Right ventricle myocardium superior (tissue), 1 donor: ENCODE data around the gene ENGASE. TPM values are rescaled to one million over a fixed set of nuclear protein-coding genes. Genes with fewer than 3 reads are reported as not detected.
"Not testable (repeated sequence)": the region's sequence is repeated elsewhere in the genome, so short reads cannot be mapped to it uniquely, and the experiment has no call there.

ENCODE experiments used
- ATAC-seq: fragments of 200-7000 bp; cut with Tn5 transposase; one replicate; pipeline ENCODE4 v1.9.1; 2020; ENCODE audit warnings: mild to moderate bottlenecking; ENCODE audit not compliant: poor library complexity
- DNase-seq: peaks from one replicate; pipeline ENCODE4 v3.0.0-alpha.2; 2020
- intact Hi-C: fragments of 100-400 bp; cut with DNase I; formaldehyde crosslinking; loops from one replicate; pipeline ENCODE4 v1.11.2; 2022
- long read RNA-seq: library from polyadenylated mRNA; unstranded; transcript quantifications from one replicate; pipeline ENCODE4 v2.0.0, GENCODE V29; 2021
- total RNA-seq: library from RNA; stranded (reverse); fragmentation: NEBNext Ultra II Directional; extraction: Animal tissue kit (Norgen Biotek cat#: 25700); gene quantifications from one replicate; pipeline ENCODE4 v1.2.1, GENCODE V29; 2021
- donor health status: DM: no; HTN: yes; CAD: no; lungs with severe emphysema.

Gene ENGASE, protein sequence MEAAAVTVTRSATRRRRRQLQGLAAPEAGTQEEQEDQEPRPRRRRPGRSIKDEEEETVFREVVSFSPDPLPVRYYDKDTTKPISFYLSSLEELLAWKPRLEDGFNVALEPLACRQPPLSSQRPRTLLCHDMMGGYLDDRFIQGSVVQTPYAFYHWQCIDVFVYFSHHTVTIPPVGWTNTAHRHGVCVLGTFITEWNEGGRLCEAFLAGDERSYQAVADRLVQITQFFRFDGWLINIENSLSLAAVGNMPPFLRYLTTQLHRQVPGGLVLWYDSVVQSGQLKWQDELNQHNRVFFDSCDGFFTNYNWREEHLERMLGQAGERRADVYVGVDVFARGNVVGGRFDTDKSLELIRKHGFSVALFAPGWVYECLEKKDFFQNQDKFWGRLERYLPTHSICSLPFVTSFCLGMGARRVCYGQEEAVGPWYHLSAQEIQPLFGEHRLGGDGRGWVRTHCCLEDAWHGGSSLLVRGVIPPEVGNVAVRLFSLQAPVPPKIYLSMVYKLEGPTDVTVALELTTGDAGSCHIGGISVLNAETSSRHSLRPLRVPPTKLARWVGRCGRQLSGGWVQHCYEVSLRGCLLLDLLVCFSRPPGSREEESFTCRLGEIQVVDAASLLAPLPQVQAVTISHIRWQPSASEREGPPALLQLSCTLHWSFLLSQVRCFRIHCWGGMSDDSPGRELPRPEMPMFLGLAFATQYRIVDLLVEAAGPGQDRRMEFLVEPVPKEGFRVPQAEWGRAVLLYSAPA
- total RNA-seq = 29.1 TPM
- long read RNA-seq, transcript ENGASE-205 (14 exons, 2,579 nt) = major isoform, 15 of 66 reads
- long read RNA-seq, partial matches to known transcripts = 13 of 66 reads
- long read RNA-seq, other reads (novel, unspliced or antisense) = 36 of 66 reads

DNA sequence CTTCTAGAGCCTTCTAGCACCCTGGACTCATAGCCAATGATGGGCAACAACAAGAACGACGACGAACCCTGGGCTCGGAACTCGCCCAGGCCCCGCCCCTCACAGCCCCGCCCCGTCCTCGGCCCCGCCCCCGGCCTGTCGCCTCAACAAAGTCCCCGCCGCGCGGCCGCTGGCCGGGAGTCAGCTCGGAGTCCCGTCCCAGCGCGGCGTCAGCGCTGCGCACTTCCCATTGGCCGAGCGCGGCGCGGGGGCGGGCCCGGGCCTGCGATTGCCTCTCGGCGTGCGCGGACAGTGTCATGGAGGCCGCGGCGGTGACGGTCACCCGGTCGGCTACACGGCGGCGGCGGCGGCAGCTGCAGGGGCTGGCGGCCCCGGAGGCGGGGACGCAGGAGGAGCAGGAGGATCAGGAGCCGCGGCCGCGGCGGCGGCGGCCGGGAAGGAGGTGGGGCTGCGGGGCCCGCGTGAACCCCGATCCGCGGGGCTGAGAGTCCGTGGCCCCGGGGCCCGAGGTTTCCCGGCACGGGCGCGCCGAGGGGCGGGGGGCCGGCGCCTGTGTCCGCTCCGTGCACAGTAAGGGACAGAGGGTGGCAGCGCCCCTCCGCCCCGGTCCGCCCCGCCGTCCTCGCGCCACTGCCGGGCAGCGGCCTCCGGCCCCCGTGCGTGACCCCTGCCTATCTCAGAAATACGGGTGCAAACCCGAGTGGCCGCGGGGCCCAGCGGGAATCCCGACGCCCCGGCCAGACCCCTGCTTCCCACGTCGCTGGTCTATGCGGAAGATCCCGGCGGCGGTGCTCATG is at the start of gene ENGASE:
Gene ENGASE, plus strand, starts transcription at position 176 of the 797 bp plus-strand sequence. Its CDS starts 121 bp downstream, at position 297.
- ATAC-seq = peak; percentile 99
- intact Hi-C loops = loop anchor here (5.0 kb wide), 1 partner anchor 53 kb away; the partner anchor contains the start of gene C1QTNF1
- DNase-seq = peak; percentile 98

DNA sequence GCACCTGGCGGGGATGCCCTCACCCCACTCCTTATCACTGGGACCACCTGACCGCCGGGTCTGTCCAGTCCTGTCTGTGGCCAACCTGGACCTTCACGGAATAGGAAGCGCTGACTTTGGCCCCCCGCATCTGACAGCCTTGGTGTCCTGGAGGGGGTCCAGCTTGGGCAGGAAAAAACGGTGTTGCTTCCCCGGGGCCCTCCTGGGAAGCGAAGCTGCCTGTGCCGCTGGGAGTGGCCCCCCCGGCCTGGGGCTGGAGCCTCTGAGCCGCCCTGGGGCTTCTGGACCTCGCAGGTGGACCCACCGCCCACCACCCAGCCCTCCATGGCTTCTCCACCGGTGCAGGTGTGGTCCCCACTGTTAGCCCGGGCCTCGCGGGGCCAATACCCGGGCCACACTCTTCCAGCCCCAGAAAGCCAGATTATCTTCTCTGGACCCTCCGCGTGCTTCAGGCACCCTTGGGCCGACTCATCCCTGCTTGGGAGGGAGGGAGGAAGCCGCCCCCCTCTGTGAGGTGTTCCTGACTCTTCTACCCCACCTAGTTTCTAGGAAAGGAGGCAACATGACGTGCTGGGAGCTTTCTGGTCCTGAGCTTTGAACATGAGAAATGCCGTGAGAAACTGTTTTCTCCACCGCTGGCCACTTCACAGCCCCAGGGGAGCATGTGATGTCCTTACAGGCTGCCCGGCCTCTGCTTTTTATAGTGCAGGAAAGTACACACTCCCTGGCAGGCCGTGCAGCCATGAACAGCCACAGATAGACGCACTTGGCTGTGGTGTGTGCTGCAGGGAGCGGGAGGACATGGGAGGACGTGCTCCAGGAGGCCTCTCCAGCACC is 49.5 kb upstream of the ENGASE start:
- ATAC-seq (peak; percentile 67), DNase-seq (peak; percentile 84)
- intact Hi-C loops = loop anchor here (5.0 kb wide), 1 partner anchor 52 kb away; no protein-coding TSS in a partner anchor

DNA sequence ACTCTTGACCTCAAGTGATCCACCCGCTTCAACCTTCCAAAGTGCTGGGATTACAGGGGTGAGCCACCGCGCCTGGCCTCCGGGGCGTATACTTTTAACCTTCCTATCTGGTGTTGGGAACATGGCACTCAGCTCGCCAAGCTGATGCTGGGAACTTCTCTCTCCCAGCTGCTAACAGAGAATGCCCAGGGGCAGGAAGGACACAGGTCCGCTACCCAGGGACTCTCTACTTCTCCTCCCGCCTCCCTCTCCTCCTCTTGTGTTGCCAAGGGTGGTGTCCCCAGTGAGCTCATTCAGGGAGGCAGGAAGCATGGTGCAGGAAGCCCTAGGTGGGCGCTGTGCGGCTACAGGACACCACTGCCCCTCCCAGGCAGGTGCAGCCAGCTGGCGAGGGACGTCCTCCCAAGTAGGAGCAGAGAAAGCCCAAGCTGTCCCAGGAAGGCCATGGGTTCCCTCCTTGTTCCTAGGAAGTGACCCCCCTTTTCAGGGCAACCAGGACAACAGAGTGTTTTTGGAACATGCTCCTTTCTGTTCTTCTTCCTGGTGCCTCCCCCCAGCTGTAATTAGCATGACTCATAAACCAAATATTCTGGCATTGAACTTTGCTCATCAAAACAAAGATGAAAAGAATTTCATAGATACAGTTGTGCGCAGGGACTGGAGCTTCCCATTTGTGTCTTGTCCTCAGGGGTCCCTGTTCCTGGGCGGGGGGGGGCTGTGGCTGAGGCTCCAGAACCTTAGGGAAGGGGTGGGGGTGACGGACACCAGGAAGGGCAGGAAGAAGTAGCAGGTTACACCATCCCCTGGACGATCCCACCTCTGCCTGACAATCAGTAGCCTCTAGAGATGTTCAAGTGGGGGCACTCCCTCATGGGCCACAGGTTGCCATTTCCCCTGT is 48.0 kb upstream of the ENGASE start:
- intact Hi-C loops = no loop called here
- ATAC-seq (peak; percentile 3), DNase-seq (peak; percentile 70)

DNA sequence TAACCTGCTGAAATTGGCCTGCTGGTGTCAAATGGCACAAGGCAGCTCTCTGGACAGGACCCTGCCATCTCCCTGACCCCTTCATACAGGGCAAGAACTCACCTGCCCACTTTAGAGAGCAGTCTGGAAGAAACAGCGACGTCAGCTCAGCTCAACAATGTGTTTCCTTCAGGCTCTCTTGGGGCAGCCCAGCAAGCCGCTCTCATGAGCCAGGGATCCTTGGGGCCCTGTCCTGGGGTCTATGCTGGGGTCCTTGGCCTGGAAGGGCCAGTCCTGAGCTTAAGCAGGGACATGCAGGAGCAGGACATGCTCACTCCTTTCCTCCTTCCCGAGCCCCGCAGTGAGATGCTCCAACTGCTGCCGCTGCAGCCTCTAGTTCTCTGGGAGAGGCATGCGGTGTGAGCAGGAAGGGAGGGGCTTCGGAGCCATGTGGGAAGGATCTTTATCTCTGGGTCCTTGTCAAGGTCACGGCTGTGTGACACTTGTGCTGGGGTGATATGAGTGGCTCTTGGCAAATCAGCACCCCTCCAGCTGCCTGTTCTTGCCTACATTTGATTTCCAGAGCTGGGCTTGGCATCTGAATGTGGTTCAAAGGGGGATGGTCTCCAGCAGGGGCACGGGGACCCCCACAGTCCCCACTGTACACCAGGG is 47.2 kb upstream of the ENGASE start:
- intact Hi-C loops = no loop called here
- DNase-seq (no peak), ATAC-seq (peak; percentile 10)

DNA sequence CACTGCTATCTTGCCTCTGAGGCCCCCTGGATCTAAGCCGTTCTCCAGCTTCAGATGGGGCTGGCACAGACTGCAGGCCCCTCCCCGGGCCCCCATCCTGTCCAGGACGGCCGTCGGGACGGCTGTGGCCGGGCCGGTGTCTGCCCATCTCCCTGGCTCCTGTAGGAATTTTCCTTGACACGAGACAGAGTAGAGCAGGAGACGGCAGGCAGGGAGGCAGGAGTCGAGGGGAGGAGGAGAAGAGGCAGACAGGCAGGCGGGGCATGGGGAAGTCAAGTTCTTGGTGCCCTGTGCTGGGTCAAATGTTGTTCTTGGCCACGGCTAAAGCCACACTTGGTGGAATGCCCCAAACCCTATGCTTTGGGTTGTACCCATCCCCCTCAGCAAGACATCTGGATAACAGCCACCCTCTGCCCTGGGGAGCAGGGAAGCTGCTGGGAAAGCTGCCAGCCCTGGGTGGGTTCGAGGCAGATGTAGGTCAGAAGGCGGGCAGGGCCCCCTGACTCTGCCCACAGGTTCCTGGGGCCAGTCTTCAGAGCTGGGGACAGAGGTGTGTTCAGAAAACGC is 46.6 kb upstream of the ENGASE start:
- intact Hi-C loops = no loop called here
- ATAC-seq = peak; percentile 2

DNA sequence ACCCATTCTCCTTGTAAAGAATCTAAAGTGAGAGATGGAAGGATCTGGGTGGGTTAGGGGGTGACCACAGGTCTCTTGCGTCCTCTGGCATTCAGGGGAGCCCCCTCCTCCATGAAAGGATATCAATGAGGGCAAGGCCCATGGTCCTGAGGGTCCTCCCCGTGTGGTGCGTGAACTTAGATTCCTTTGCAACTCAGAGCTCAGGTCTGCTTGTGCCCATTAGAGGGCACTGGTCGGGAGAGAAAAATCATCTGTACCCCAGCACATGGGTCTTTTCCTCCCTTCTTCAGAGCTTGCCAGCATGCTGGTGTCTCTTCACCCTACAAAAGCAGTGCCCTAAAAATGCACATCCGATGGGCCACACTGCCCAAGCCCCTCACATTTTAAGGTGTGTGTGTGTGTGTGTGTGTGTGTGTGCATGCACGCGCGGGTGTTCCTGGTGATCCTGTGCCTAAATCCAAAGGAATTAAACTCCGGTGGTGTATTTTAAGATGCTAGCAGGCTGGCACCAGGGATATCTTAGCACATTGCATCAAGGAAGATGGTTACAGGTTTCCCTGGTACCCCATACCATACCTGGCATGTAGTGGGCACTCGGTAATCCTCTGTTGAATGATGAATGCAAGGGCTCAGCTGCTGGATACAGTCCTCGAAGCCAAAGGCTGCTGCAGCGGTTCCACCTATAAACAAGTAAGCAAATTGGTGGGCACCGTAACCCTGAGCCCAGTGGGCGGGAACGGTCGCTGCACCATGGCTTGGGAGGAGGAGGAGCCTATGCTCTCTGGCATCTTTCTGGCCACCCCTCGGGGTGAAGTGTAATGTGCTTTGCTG is 45.9 kb upstream of the ENGASE start:
- ATAC-seq (no peak), DNase-seq (no peak)
- intact Hi-C loops = no loop called here

More for the DNA sequence above, 46.6 kb upstream of the ENGASE start:
- no peak for DNase-seq

DNA sequence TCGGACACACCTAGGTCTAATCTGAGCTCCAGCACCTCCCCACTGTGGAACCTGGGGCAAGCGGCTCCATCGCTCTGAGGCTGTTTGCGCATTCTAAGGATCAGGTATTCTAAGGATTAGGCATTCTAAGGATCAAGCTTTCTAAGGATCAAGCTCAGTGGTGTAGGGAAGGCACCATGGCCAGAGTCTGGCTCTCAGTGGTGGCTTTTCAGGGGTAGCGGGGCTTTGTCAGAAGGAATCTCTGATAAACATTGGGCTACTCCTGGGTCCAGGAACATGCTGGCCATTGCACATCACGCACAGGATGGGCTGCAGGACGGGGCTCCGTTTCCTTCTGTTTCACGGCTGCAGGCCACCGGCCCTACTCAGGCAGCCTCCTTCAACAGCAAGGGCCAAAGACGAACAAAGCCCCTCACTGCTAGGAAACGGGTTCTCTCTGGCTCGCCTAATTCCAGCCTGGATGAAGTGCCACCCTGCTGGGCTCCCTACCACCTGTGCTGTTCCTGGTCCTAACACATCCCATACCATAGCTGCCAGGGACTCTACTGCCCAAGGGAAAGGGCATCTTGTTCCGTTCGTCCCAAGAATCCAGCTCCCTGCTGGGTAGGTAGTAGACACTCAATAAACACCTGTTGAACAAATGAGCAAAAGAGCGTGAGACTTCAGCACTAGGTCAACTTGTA is 45.2 kb upstream of the ENGASE start:
- DNase-seq (no peak), ATAC-seq (no peak)
- intact Hi-C loops = no loop called here

DNA sequence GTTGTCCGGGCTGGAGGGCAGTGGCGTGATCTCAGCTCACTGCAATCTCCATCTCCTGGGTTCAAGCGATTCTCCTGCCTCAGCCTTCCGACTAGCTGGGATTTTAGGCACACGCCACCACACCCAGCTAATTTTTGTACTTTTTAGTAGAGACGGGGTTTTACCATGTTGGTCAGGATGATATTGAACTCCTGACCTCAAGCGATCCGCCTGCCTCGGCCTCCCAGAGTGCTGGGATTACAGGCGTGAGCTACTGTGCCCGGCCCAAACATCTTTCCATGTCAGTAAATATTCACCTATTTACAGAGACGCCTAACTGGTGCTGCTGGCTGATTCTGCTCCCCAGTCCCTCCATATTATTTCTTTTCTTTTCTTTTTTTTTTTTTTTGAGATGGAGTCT is 44.0 kb upstream of the ENGASE start:
- DNase-seq, intact Hi-C loops, ATAC-seq: not testable (repeated sequence)

DNA sequence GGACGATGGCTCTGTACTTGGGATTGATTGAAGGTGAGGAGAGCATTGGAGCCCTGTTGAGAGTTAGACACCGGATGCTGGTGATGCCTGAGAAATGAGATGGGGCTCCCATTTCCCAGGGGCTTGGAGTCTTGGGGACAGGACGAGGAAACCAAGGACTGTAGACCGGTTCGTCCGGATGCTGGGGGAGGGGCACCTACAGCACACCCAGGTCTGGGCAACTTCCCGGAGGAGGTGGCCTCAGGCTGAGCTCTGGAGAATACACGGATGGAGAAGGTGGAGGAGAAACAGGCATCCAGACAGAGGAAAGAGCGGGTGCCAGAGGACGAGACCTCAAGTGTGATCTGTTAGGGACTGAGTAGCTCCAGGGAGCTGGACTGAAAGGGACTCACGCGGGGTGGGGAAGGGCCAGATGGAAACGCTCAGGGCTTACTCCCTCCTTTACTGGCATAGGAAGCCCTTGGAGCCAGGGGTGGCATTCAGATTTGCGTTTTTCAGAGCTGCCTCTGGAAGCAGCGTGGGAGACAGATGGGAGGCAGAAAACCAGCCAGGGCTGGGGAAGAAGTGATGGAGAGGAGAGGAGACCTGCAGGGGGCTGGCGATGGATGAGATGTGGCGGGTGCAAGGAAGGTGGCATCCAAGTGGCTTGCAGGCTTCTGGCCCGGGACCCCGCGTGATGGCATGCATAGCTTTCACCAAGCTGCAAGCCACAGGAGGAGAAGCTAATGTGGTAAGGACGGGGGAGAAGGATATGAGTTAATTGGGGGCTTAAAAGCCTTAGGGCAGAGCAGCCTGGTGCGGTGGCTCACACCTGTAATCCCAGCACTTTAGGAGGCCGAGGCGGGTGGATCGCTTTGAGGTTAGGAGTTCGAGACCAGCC is 42.4 kb upstream of the ENGASE start:
- DNase-seq (no peak), ATAC-seq (no peak)
- intact Hi-C loops = no loop called here

DNA sequence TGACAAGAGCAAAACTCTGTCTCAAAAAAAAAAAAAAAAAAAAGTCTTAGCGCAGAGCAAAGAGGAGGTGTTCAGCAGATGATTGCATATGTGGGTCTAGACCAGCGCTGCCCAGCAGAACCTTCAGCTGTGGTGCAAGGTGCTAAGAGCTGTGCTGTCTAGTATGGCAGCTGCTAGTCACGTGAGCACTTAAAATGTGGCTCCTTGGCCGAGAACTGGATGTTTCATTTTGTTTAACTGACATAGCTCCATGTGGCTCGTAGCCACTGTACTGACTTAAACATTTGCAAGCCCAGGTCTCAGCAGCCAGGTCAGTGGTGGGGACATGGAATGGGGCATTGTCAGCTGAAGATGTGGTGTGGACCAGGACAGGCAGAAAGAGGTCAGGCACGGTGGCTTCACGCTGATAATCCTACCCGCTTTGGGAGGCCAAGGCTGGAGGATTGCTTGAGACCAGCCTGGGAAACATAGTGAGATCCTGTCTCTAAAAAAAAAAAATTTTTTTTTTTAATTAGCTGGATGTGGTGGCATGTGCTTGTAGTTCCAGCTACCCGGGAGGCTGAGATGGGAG is 41.5 kb upstream of the ENGASE start:
- DNase-seq (no peak), ATAC-seq (no peak)
- intact Hi-C loops = no loop called here

DNA sequence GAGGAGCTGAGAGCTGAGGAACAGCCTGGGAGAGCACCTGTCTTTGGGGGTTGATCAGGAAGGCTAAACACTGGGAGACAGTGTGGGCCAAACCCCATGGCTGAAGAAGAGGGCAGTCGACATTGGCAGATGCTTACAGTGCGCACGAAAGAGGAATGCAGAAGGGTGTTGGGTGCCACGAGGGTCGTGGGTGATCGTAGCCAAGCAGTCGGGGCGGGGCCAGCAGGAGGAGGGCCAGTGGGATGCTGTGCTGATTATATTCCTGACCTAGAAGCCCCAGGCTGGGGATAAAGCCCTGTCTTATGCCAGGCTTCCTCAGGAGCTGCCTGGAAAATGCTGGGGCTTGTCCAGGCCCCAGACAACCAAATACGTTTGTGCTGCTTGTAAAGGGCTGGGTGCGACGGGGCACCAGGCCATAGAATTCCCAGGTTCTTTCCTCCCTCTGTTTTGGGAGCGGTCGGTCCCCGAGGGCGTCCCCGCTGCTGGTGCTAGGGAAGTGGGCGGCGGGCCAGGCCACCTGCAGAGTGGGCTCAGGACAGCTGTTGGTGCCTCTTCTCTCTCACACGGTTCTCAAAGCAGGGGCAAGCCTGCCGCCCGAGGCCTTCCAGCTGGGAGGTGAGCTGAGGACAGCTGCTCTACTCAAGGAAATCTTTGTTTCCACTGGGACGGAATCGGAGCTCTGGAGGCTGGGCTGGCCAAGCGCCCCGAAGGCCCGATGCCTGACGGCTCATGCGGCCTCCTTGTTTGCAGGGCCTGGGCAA is 40.7 kb upstream of the ENGASE start:
- intact Hi-C loops = no loop called here
- peak; percentile 80 for DNase-seq
- ATAC-seq = peak; percentile 65

DNA sequence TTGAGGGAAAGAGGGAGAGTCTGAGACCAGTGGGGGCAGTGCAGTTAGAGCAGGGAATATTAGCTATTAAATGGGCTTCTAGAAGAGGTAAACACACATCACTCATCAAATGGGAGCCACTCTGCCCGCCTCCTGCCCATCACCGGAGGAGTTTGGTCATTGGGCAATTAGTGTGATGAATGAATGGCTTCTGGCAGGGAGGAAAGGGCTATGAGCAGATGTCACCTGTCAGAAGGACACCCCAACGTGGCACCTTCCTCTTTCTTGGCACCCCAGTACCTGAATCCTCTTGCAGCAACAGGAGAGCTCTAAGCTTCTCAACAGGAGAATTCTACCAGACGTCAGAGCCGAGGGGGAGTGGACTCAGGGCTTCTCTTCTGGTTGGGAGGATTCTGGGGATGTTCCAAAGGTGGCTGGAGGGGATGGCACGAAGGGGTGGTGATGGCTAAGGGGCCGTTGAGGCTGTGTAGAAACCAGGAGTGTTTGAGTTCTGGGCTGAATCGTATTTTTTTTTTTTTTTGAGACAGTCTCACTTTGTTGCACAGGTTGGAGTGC is 39.6 kb upstream of the ENGASE start:
- DNase-seq = no peak
- ATAC-seq = no peak
- intact Hi-C loops = no loop called here

DNA sequence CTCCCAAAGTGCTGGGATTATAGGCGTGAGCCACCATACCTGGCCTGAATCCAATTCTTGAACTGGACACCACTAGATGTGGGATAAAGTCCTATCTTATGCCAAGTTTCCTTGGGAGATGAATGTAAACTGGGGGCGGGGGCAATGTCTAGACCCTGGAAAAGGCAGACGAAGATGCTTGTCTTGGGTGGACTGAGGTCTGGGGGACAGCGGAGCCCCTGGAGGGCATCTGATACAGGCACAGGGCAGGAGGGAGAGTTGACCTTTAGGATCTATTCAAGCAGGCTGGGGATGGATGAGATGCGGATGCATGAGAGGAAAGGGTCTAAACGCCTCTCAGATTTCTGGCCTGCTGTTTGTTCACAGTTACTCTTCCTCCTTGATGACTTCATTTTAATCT is 38.9 kb upstream of the ENGASE start:
- intact Hi-C loops = no loop called here
- ATAC-seq = no peak
- no peak for DNase-seq
